GM10266 (cell line): ENCODE results near the gene APBB1IP.

Experiments
- DNase-seq: peaks from one replicate; pipeline ENCODE4 v3.0.0; 2012; ENCODE audit errors: extremely low spot score
- TF ChIP-seq, protein P1 (sequence below): IDR thresholded peaks from 2 replicates; pipeline ENCODE4 v1.5.1; 2012; ENCODE audit warnings: mild to moderate bottlenecking, low read depth; ENCODE audit not compliant: control insufficient read depth, insufficient read depth; ENCODE audit errors: missing control alignments

APBB1IP gene

DNA sequence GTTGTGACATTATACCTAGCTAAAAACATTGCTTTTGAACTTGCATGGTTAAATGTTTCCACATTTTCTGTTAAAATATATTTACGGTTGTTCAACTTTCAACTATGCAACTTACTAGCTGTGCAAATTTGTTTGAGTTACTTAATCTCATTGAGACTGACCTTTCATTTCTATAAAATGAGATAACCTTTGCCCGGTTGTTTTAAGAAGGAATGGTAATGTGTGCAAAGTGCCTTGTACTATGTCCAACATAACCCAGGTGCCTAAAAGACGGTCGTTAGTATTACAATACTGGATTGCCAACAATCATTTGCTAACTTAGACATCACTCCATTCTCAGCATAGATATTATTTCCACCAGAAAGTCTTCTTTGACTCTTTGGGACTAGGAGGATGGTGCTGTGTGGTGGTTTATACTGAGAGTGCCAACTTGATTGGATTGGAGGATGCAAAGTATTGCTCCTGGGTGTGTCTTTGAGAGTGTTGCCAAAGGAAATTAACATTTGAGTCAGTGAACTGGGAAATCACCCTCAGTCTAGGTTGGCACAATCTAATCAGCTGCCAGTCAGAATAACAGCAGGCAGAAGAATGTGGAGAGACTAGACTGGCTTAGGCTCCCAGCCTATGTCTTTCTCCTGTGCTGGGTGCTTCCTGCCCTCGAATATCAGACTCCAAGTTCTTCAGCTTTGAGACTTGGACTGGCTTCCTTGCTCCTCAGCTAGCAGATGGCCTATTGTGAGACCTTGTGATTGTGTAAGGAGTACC lies 174.2 kb downstream of the APBB1IP start:
- TF ChIP-seq, protein P1, sequence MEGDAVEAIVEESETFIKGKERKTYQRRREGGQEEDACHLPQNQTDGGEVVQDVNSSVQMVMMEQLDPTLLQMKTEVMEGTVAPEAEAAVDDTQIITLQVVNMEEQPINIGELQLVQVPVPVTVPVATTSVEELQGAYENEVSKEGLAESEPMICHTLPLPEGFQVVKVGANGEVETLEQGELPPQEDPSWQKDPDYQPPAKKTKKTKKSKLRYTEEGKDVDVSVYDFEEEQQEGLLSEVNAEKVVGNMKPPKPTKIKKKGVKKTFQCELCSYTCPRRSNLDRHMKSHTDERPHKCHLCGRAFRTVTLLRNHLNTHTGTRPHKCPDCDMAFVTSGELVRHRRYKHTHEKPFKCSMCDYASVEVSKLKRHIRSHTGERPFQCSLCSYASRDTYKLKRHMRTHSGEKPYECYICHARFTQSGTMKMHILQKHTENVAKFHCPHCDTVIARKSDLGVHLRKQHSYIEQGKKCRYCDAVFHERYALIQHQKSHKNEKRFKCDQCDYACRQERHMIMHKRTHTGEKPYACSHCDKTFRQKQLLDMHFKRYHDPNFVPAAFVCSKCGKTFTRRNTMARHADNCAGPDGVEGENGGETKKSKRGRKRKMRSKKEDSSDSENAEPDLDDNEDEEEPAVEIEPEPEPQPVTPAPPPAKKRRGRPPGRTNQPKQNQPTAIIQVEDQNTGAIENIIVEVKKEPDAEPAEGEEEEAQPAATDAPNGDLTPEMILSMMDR, result no peak

More for the DNA sequence above, 174.2 kb downstream of the APBB1IP start:
- no peak for DNase-seq
